Heart left ventricle (tissue), 16 donors: ENCODE results near the gene ANXA8. TPM values are rescaled to one million over a fixed set of nuclear protein-coding genes. Genes with fewer than 3 reads are reported as not detected.
A peak's percentile ranks its signal among the peaks of the same experiment; 100 is the strongest.

Source experiments
- ATAC-seq, 4 donors: fragments of 200-7000 bp; cut with Tn5 transposase; one replicate each; pipeline ENCODE4 v1.9.1; 2020 to 2022; ENCODE audit warnings: moderate library complexity in 4 of 4, mild to moderate bottlenecking in 3 of 4, moderate number of reproducible peaks in 1 of 4
- DNase-seq, 5 donors: peaks; one replicate each; pipeline ENCODE4 v3.0.0-alpha.2; 2020
- H3K27ac ChIP-seq, 12 donors: fragments of 200-600 bp; sonication (generic) in 4 of 12; one replicate each; pipeline versions ENCODE4 v1.5.0 to v1.8.0; 2016 to 2022; ENCODE audit warnings: mild to moderate bottlenecking in 2 of 12
- H3K27me3 ChIP-seq, 9 donors: fragments of 200-600 bp; sonication (generic) in 2 of 9; one replicate each; pipeline versions ENCODE4 v1.5.1 to v1.8.0; 2016 to 2022; ENCODE audit warnings: mild to moderate bottlenecking in 3 of 9
- H3K36me3 ChIP-seq, 9 donors: fragments of 200-600 bp; sonication (generic) in 2 of 9; one replicate each; pipeline versions ENCODE4 v1.5.0 to v1.8.0; 2018 to 2022; ENCODE audit warnings: mild to moderate bottlenecking in 2 of 9
- H3K4me1 ChIP-seq, 12 donors: fragments of 200-600 bp; sonication (generic) in 4 of 12; one replicate each; pipeline versions ENCODE4 v1.5.0 to v1.8.0; 2016 to 2022; ENCODE audit warnings: mild to moderate bottlenecking in 3 of 12
- H3K4me3 ChIP-seq, 12 donors: fragments of 200-600 bp; sonication (generic) in 4 of 12; one replicate each; pipeline versions ENCODE4 v1.5.0 to v1.8.0; 2017 to 2022; ENCODE audit warnings: mild to moderate bottlenecking in 9 of 12, moderate library complexity in 4 of 12
- H3K9me3 ChIP-seq, 12 donors: fragments of 200-600 bp; sonication (generic) in 4 of 12; one replicate each; pipeline versions ENCODE4 v1.5.0 to v1.8.0; 2016 to 2022; ENCODE audit warnings: mild to moderate bottlenecking in 1 of 12
- CTCF ChIP-seq, 12 donors: fragments of 200-600 bp; sonication (generic) in 4 of 12; IDR thresholded peaks; one replicate each; pipeline versions ENCODE4 v1.5.0 to v1.8.0; 2018 to 2022; ENCODE audit warnings: antibody characterized with exemption in 12 of 12, mild to moderate bottlenecking in 5 of 12
- POLR2A ChIP-seq, 2 donors: fragments of 450-650 bp; IDR thresholded peaks; one replicate each; pipeline ENCODE4 v1.6.1; 2017; ENCODE audit warnings: antibody characterized with exemption in 2 of 2, mild to moderate bottlenecking in 2 of 2, moderate library complexity in 2 of 2
- WGBS, 4 donors: extraction: QIAGEN DNeasy Blood & Tissue Kit in 2 of 4; methylation state at CpG; one replicate each; pipeline versions ENCODE4 v1.1.5 to v1.1.7; 2013 to 2018; 5-methylcytosine and 5-hydroxymethylcytosine counted together
- intact Hi-C, 10 donors: fragments of 100-400 bp; cut with DNase I; formaldehyde crosslinking; loops; one replicate each; pipeline versions ENCODE4 v1.11.1 to v1.14.2; 2022
- polyA plus RNA-seq, 2 donors: library from polyadenylated mRNA; stranded (reverse); fragments of 200-250 nt; gene quantifications; one replicate each; pipeline ENCODE4 v1.2.3, GENCODE V29; 2013
- total RNA-seq, 9 donors: library from RNA; depleted of rRNA in 2 of 9; stranded (reverse); fragments of >200 nt in 2 of 9; fragmentation: NEBNext Ultra II Directional in 3 of 9; extraction: Animal tissue kit (Norgen Biotek cat#: 25700) in 3 of 9; gene quantifications; one replicate each; pipeline versions ENCODE4 v1.1.0 to v1.2.4, GENCODE V29; 2016 to 2023
- donor health status: ischemic (EF 13 %, LVEDD 7.1; RV severe dilation, severe dysfunction).
- donor health status: healthy with polysubstance abuse.
- donor health status: DM: no; HTN: yes; CAD: no.
- donor health status: DM: no; HTN: no; CAD: no.
- donor health status: ischemic (EF 25% LVEDD 6.9; RV normal size, moderate dysfunction).
- donor health status: ischemic (EF 25% LVEDD 5.7; RV mildly dilated, moderate dysfunction).
- donor health status: healthy.
- donor health status: DM: yes; HTN: yes; CAD: no.
- donor health status: ischemic (EF 35%, LVEDD 5.7; RV mildly dilated, moderate dysfunction).
- donor health status: nonischemic (EF 11% LVEDD 7.7; RV severe dilation, severe dysfunction).
- donor health status: DM: yes; HTN: yes; CAD: no.
- donor health status: PGD.
- donor health status: ischemic (EF 29% LVEDD 5.4; RV normal size, mild dysfunction).
- donor health status: nonischemic (EF 23%, LVEDD 6.1; RV moderate dilation, normal function).

Gene ANXA8
- total and polyA plus RNA-seq, 11 donors: 0.15 to 52.4 (median 0.31) TPM; not detected in 6

- TF ChIP-seq CTCF (IDR thresholded peaks at IDR 0.05) (no peak), POLR2A (IDR thresholded peaks at IDR 0.05) (no peak)
- DNase-seq (no peak), ATAC-seq (no peak)
- H3K27me3 ChIP-seq: peaks cover 0 to 5% (median 0%) of the 10 kb centered on the region in 9 donors
- no peak overlapping the region for H3K27ac ChIP-seq
- H3K36me3 ChIP-seq: no peaks in the 10 kb centered on the region
- no peaks in the 10 kb centered on the region for H3K4me1 ChIP-seq
- intact Hi-C loops: loop anchor here in 1 of 10 donors (10.0 kb wide), 1 partner anchor 90 kb away; no protein-coding TSS in a partner anchor
- no peaks in the 10 kb centered on the region for H3K9me3 ChIP-seq
- WGBS, 4 donors: 81 to 89% (median 87%) methylated on average over 3 of the region's 3 CpGs
- no peak overlapping the region for H3K4me3 ChIP-seq
Measured at GRCh38 chr10:47454780-47455058, 29.2 kb downstream of the ANXA8 start.

GRCh38 chr10:47454008-47454779 lies 29.7 kb downstream of the ANXA8 start:
- peak in 1 of 4 donors; percentile 6 for ATAC-seq
- no peak overlapping the region for H3K27ac ChIP-seq
- H3K9me3 ChIP-seq: no peaks in the 10 kb centered on the region
- H3K27me3 ChIP-seq: peaks cover 0 to 5% (median 0%) of the 10 kb centered on the region in 9 donors
- WGBS, 4 donors: 74 to 81% (median 76%) methylated on average over 5 to 10 of the region's 10 CpGs
- TF ChIP-seq POLR2A (IDR thresholded peaks at IDR 0.05) (no peak), CTCF (IDR thresholded peaks at IDR 0.05) (no peak)
- DNase-seq: no peak
- intact Hi-C loops: loop anchor here in 1 of 10 donors (10.0 kb wide), 1 partner anchor 89 kb away; no protein-coding TSS in a partner anchor
- no peaks in the 10 kb centered on the region for H3K36me3 ChIP-seq
- no peaks in the 10 kb centered on the region for H3K4me1 ChIP-seq
- no peak overlapping the region for H3K4me3 ChIP-seq

- Histone ChIP-seq H3K4me1 (no peaks in the 10 kb centered on the region), H3K27ac (no peak overlapping the region), H3K4me3 (no peak overlapping the region), H3K36me3 (no peaks in the 10 kb centered on the region), H3K27me3 (peaks cover 0 to 5% (median 0%) of the 10 kb centered on the region in 9 donors), H3K9me3 (no peaks in the 10 kb centered on the region)
- ATAC-seq (no peak), DNase-seq (no peak)
- intact Hi-C loops: loop anchor here in 1 of 10 donors (10.0 kb wide), 1 partner anchor 89 kb away; no protein-coding TSS in a partner anchor
- WGBS, 4 donors: 36 to 55% (median 43%) methylated on average over 7 of the region's 7 CpGs
- TF ChIP-seq CTCF (IDR thresholded peaks at IDR 0.05) (no peak), POLR2A (IDR thresholded peaks at IDR 0.05) (no peak)
Measured at GRCh38 chr10:47453141-47454007, 30.5 kb downstream of the ANXA8 start.
